ENCODE results near the gene AFAP1. TPM values are rescaled to one million over a fixed set of nuclear protein-coding genes. Genes with fewer than 3 reads are reported as not detected.

The AFAP1 gene
- total and polyA plus RNA-seq, 2 of the 8 experiments (the other 6 are each of a cell fraction or from before 2014, with no cell fraction given): 3.6 to 18.2 TPM

DNA sequence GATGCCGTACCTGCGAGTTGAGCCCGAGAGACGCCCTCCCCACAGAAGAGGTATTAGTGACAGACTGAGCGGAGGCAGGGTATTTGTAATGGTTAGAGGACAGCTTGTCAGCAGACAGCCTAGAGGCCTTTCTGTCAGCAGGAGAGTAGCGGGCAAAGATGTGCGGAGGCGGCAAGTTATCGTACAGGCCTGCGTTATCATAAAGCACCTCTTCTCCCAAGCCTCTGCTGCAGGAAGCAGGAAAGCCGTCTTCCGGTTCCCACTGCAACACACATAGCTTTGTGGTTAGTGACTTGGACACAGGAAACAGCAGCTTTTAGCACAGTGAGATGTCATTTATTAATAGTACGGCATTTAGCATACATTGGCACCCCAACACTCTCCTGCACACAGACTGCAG, 158.3 kb downstream of the AFAP1 start (continued):
- TF ChIP-seq, protein P1, sequence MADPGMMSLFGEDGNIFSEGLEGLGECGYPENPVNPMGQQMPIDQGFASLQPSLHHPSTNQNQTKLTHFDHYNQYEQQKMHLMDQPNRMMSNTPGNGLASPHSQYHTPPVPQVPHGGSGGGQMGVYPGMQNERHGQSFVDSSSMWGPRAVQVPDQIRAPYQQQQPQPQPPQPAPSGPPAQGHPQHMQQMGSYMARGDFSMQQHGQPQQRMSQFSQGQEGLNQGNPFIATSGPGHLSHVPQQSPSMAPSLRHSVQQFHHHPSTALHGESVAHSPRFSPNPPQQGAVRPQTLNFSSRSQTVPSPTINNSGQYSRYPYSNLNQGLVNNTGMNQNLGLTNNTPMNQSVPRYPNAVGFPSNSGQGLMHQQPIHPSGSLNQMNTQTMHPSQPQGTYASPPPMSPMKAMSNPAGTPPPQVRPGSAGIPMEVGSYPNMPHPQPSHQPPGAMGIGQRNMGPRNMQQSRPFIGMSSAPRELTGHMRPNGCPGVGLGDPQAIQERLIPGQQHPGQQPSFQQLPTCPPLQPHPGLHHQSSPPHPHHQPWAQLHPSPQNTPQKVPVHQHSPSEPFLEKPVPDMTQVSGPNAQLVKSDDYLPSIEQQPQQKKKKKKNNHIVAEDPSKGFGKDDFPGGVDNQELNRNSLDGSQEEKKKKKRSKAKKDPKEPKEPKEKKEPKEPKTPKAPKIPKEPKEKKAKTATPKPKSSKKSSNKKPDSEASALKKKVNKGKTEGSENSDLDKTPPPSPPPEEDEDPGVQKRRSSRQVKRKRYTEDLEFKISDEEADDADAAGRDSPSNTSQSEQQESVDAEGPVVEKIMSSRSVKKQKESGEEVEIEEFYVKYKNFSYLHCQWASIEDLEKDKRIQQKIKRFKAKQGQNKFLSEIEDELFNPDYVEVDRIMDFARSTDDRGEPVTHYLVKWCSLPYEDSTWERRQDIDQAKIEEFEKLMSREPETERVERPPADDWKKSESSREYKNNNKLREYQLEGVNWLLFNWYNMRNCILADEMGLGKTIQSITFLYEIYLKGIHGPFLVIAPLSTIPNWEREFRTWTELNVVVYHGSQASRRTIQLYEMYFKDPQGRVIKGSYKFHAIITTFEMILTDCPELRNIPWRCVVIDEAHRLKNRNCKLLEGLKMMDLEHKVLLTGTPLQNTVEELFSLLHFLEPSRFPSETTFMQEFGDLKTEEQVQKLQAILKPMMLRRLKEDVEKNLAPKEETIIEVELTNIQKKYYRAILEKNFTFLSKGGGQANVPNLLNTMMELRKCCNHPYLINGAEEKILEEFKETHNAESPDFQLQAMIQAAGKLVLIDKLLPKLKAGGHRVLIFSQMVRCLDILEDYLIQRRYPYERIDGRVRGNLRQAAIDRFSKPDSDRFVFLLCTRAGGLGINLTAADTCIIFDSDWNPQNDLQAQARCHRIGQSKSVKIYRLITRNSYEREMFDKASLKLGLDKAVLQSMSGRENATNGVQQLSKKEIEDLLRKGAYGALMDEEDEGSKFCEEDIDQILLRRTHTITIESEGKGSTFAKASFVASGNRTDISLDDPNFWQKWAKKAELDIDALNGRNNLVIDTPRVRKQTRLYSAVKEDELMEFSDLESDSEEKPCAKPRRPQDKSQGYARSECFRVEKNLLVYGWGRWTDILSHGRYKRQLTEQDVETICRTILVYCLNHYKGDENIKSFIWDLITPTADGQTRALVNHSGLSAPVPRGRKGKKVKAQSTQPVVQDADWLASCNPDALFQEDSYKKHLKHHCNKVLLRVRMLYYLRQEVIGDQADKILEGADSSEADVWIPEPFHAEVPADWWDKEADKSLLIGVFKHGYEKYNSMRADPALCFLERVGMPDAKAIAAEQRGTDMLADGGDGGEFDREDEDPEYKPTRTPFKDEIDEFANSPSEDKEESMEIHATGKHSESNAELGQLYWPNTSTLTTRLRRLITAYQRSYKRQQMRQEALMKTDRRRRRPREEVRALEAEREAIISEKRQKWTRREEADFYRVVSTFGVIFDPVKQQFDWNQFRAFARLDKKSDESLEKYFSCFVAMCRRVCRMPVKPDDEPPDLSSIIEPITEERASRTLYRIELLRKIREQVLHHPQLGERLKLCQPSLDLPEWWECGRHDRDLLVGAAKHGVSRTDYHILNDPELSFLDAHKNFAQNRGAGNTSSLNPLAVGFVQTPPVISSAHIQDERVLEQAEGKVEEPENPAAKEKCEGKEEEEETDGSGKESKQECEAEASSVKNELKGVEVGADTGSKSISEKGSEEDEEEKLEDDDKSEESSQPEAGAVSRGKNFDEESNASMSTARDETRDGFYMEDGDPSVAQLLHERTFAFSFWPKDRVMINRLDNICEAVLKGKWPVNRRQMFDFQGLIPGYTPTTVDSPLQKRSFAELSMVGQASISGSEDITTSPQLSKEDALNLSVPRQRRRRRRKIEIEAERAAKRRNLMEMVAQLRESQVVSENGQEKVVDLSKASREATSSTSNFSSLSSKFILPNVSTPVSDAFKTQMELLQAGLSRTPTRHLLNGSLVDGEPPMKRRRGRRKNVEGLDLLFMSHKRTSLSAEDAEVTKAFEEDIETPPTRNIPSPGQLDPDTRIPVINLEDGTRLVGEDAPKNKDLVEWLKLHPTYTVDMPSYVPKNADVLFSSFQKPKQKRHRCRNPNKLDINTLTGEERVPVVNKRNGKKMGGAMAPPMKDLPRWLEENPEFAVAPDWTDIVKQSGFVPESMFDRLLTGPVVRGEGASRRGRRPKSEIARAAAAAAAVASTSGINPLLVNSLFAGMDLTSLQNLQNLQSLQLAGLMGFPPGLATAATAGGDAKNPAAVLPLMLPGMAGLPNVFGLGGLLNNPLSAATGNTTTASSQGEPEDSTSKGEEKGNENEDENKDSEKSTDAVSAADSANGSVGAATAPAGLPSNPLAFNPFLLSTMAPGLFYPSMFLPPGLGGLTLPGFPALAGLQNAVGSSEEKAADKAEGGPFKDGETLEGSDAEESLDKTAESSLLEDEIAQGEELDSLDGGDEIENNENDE (IDR thresholded peaks at IDR 0.05; ENCODE audit: insufficient replicate concordance, low read length): no peak
- TF ChIP-seq CHD2 (IDR thresholded peaks at IDR 0.05; ENCODE audit: low read length) (no peak), TEAD4 (IDR thresholded peaks at IDR 0.05; ENCODE audit: low read depth, low read length) (no peak)

Data from H1 (cell line).